Heart right ventricle (tissue), 16 donors: ENCODE results near the gene MRPL49. TPM values are rescaled to one million over a fixed set of nuclear protein-coding genes. Genes with fewer than 3 reads are reported as not detected.

Source experiments
- ATAC-seq, 8 donors: fragments of 200-7000 bp; cut with Tn5 transposase; one replicate each; pipeline ENCODE4 v1.9.1; 2020; ENCODE audit warnings: mild to moderate bottlenecking in 8 of 8, moderate library complexity in 8 of 8, moderate number of reproducible peaks in 1 of 8
- DNase-seq, 2 donors: peaks; one replicate each; pipeline ENCODE4 v3.0.0-alpha.2; 2020
- H3K27ac ChIP-seq, 10 donors: fragments of 200-600 bp; sonication (generic) in 2 of 10; one replicate each; pipeline versions ENCODE4 v1.5.0 to v1.8.0; 2020 to 2022; ENCODE audit warnings: mild to moderate bottlenecking in 3 of 10
- H3K27me3 ChIP-seq, 7 donors: fragments of 200-600 bp; one replicate each; pipeline ENCODE4 v1.8.0; 2021 to 2022; ENCODE audit warnings: mild to moderate bottlenecking in 2 of 7
- H3K36me3 ChIP-seq, 9 donors: fragments of 200-600 bp; sonication (generic) in 1 of 9; one replicate each; pipeline versions ENCODE4 v1.5.0 to v1.8.0; 2020 to 2022; ENCODE audit warnings: mild to moderate bottlenecking in 2 of 9
- H3K4me1 ChIP-seq, 9 donors: fragments of 200-600 bp; sonication (generic) in 1 of 9; one replicate each; pipeline versions ENCODE4 v1.5.0 to v1.8.0; 2020 to 2022; ENCODE audit warnings: mild to moderate bottlenecking in 4 of 9
- H3K4me3 ChIP-seq, 10 donors: fragments of 200-600 bp; sonication (generic) in 2 of 10; one replicate each; pipeline versions ENCODE4 v1.5.0 to v1.8.0; 2020 to 2022; ENCODE audit warnings: mild to moderate bottlenecking in 7 of 10, moderate library complexity in 2 of 10
- H3K9me3 ChIP-seq, 11 donors: fragments of 200-600 bp in 10 of 11; sonication (generic) in 2 of 11; one replicate each; pipeline versions ENCODE4 v1.5.0 to v1.8.0; 2013 to 2022; ENCODE audit warnings: mild to moderate bottlenecking in 2 of 11, control low read depth in 1 of 11, moderate library complexity in 1 of 11
- CTCF ChIP-seq, 9 donors: fragments of 200-600 bp; sonication (generic) in 2 of 9; IDR thresholded peaks; one replicate each; pipeline versions ENCODE4 v1.5.0 to v1.8.0; 2021 to 2022; ENCODE audit warnings: antibody characterized with exemption in 9 of 9, mild to moderate bottlenecking in 5 of 9, moderate library complexity in 1 of 9
- WGBS, 2 donors: extraction: QIAGEN DNeasy Blood & Tissue Kit; methylation state at CpG; one replicate each; pipeline ENCODE4 v1.1.7; 2013; ENCODE audit warnings: inconsistent platforms in 1 of 2; 5-methylcytosine and 5-hydroxymethylcytosine counted together
- intact Hi-C, 10 donors: fragments of 100-400 bp; cut with DNase I; formaldehyde crosslinking; loops; one replicate each; pipeline versions ENCODE4 v1.11.1 to v1.14.2; 2022
- polyA plus RNA-seq, 2 donors: library from polyadenylated mRNA; stranded (reverse); fragments of 200-250 nt; gene quantifications; one replicate each; pipeline ENCODE4 v1.2.3, GENCODE V29; 2013
- total RNA-seq, 10 donors: library from RNA; stranded (reverse); fragmentation: NEBNext Ultra II Directional in 3 of 10; extraction: Animal tissue kit (Norgen Biotek cat#: 25700) in 3 of 10; gene quantifications; one replicate each; pipeline versions ENCODE4 v1.2.1 to v1.2.4, GENCODE V29; 2021 to 2023
- donor health status: Arrhythmogenic right ventricular cardiomyopathy.
- donor health status: ischemic (EF 13 %, LVEDD 7.1; RV severe dilation, severe dysfunction).
- donor health status: healthy with polysubstance abuse.
- donor health status: DM: no; HTN: yes; CAD: no.
- donor health status: DM: no; HTN: no; CAD: no.
- donor health status: ischemic (EF 25% LVEDD 6.9; RV normal size, moderate dysfunction).
- donor health status: ischemic (EF 25% LVEDD 5.7; RV mildly dilated, moderate dysfunction).
- donor health status: healthy.
- donor health status: DM: yes; HTN: yes; CAD: no.
- donor health status: Ischemic cardiomyopathy.
- donor health status: ischemic (EF 35%, LVEDD 5.7; RV mildly dilated, moderate dysfunction).
- donor health status: nonischemic (EF 11% LVEDD 7.7; RV severe dilation, severe dysfunction).
- donor health status: DM: yes; HTN: yes; CAD: no.
- donor health status: PGD.
- donor health status: ischemic (EF 29% LVEDD 5.4; RV normal size, mild dysfunction).
- donor health status: nonischemic (EF 23%, LVEDD 6.1; RV moderate dilation, normal function).

Gene MRPL49
- total and polyA plus RNA-seq, 12 donors, result 6.4 to 44.8 (median 39.3) TPM

DNA sequence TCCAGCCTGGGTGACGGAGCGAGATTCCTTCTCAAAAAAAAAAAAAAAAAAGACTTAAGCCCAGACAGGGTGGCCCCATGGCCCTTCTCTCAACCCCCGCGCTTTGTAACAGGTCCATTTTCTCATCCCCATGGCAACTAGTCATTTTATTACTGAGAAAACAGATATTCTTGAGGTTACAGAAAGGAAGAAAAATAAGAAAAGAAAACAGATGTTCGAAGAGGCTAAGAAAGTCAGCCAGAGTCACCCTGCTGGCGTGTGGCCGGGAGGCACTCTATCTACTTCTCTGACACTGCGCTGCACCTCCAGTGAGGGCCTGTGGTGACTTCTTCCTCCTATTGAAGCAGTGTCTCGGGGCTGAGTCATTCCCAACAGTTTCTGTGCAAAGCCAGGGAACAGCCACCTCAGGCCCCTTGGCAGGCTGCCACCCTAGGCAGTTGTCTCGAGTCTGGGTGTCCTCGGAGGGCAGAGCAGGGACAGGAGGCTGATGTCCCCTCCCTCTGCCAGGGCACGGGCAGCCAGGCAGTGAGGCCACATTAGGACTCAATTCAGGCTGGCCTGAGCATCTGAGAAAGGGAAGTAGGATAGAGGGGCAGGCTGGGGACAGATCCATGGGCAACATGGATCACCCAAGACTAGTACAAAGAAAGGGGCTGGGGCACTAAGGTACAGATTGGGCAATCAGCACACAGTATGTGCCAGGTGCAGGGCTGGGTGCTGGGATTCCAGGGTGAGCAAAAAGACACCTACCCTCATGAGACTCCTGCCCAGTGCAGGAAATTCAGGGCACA, 28.6 kb downstream of the MRPL49 start:
- peak overlapping the region; percentile 46 to 82 (median 71) for H3K27ac ChIP-seq
- 26 to 29% methylated on average over 12 of the region's 12 CpGs for WGBS, 2 donors
- H3K27me3 ChIP-seq, result no peaks in the 10 kb centered on the region
- H3K36me3 ChIP-seq, result no peaks in the 10 kb centered on the region
- H3K9me3 ChIP-seq, result peaks cover 0 to 7% (median 0%) of the 10 kb centered on the region in 11 donors
- peak; percentile 75 to 81 for DNase-seq
- intact Hi-C loops, result no loop called here
- peak; percentile 81 to 98 (median 94) for ATAC-seq
- no peak for TF ChIP-seq CTCF (IDR thresholded peaks at IDR 0.05)
- H3K4me1 ChIP-seq, result peaks cover 0 to 32% (median 11%) of the 10 kb centered on the region in 9 donors
- H3K4me3 ChIP-seq, result no peak overlapping the region

DNA sequence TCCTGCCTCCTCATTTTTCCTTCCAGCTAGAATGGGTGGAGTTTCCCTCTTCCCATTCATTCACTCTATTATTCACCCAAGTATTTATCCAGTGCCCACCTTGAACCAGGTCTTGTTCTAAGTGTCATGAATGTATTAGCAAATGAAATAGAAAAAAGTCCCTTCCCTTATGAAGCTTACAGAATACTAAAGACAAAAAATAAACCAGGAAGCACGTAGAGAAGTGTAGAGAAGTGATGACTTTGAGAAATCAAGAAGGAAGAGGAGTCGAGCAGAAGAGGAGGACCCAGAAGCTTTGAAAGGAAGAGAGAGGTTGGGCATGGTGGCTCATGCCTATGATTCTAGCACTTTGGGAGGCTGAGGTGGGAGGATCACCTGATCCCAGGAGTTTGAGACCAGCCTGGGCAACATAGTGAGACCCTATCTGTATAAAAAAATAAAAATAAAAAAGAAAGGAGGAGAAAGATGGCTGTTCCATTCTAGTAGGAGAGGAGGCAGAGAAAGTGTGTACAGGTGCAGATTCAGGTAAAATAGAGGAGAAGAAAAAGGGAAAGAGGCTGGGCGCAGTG, 29.3 kb downstream of the MRPL49 start:
- intact Hi-C loops, result no loop called here
- Histone ChIP-seq H3K9me3 (peaks cover 0 to 7% (median 0%) of the 10 kb centered on the region in 11 donors), H3K36me3 (no peaks in the 10 kb centered on the region), H3K27ac (peak overlapping the region in 8 of 10 donors; percentile 46 to 82 (median 72)), H3K4me3 (no peak overlapping the region), H3K27me3 (no peaks in the 10 kb centered on the region), H3K4me1 (peaks cover 0 to 32% (median 11%) of the 10 kb centered on the region in 9 donors)
- ATAC-seq, result no peak
- TF ChIP-seq CTCF (IDR thresholded peaks at IDR 0.05), result no peak
- WGBS, 2 donors, result 77% methylated on average over 3 of the region's 3 CpGs
- no peak for DNase-seq

GRCh38 chr11:65152122-65152521, 30.0 kb downstream of the MRPL49 start:
- Histone ChIP-seq H3K27ac (peak overlapping the region in 1 of 10 donors; percentile 76), H3K4me1 (peaks cover 0 to 32% (median 11%) of the 10 kb centered on the region in 9 donors), H3K4me3 (no peak overlapping the region), H3K27me3 (no peaks in the 10 kb centered on the region), H3K9me3 (peaks cover 0 to 6% (median 0%) of the 10 kb centered on the region in 11 donors), H3K36me3 (no peaks in the 10 kb centered on the region)
- WGBS, 2 donors, result 77 to 82% methylated on average over 2 of the region's 2 CpGs
- ATAC-seq (no peak), DNase-seq (no peak)
- intact Hi-C loops, result no loop called here
- no peak for TF ChIP-seq CTCF (IDR thresholded peaks at IDR 0.05)

DNA sequence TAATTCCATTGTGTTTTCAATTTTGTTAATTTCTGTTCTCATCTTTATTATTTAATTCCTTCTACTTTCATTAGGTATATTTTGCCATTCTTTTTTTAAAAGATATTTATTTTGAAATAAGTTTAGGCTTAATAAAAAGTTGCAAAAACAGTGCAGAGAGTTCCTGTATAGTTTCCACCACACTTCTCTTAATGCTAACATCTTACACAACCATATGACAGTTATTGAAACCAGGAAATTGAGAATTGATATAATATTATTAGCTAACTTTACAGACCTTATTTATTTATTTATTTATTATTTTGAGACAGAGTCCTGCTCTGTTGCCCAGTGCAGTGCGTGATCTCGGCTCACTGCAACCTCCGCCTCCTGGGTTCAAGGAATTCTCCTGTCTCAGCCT, 34.1 kb downstream of the MRPL49 start:
- 94 to 97% methylated on average over 3 of the region's 3 CpGs for whole genome bisulfite sequencing, 2 donors
- Histone ChIP-seq H3K36me3 (no peaks in the 10 kb centered on the region), H3K27me3 (no peaks in the 10 kb centered on the region), H3K4me3 (no peak overlapping the region), H3K27ac (no peak overlapping the region), H3K9me3 (no peaks in the 10 kb centered on the region), H3K4me1 (peaks cover 0 to 17% (median 0%) of the 10 kb centered on the region in 9 donors)
- intact Hi-C loops, result no loop called here
- no peak for ATAC-seq
- no peak for DNase-seq
- TF ChIP-seq CTCF (IDR thresholded peaks at IDR 0.05), result no peak
